ENCODE measurements around the gene ATCAY.

The ATCAY gene

GRCh38 chr19:3835055-3835435 is 45.4 kb upstream of the ATCAY start:
- intact Hi-C loops (cut with DNase I; ENCODE audit: low total_unique reads) = no loop called here
- TF ChIP-seq, protein P1, sequence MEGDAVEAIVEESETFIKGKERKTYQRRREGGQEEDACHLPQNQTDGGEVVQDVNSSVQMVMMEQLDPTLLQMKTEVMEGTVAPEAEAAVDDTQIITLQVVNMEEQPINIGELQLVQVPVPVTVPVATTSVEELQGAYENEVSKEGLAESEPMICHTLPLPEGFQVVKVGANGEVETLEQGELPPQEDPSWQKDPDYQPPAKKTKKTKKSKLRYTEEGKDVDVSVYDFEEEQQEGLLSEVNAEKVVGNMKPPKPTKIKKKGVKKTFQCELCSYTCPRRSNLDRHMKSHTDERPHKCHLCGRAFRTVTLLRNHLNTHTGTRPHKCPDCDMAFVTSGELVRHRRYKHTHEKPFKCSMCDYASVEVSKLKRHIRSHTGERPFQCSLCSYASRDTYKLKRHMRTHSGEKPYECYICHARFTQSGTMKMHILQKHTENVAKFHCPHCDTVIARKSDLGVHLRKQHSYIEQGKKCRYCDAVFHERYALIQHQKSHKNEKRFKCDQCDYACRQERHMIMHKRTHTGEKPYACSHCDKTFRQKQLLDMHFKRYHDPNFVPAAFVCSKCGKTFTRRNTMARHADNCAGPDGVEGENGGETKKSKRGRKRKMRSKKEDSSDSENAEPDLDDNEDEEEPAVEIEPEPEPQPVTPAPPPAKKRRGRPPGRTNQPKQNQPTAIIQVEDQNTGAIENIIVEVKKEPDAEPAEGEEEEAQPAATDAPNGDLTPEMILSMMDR (IDR thresholded peaks at IDR 0.05) = no peak
- H3K4me3 ChIP-seq = no peak overlapping the region
- no peak for DNase-seq
- H3K27ac ChIP-seq = no peak overlapping the region
- peaks cover 0 to 50% of the 10 kb centered on the region in 2 donors for H3K27me3 ChIP-seq
- H3K36me3 ChIP-seq = no peaks in the 10 kb centered on the region
- H3K4me1 ChIP-seq = no peaks in the 10 kb centered on the region
- no peaks in the 10 kb centered on the region for H3K9me3 ChIP-seq

GRCh38 chr19:3836887-3837286 is 43.6 kb upstream of the ATCAY start:
- H3K9me3 ChIP-seq = no peaks in the 10 kb centered on the region
- H3K4me3 ChIP-seq = no peak overlapping the region
- H3K36me3 ChIP-seq = no peaks in the 10 kb centered on the region
- no peak overlapping the region for H3K27ac ChIP-seq
- no peak for DNase-seq
- no peaks in the 10 kb centered on the region for H3K4me1 ChIP-seq
- H3K27me3 ChIP-seq = peaks cover 0 to 36% of the 10 kb centered on the region in 2 donors
- intact Hi-C loops (cut with DNase I; ENCODE audit: low total_unique reads) = no loop called here
- TF ChIP-seq, protein P1 (IDR thresholded peaks at IDR 0.05) = no peak

- Histone ChIP-seq H3K4me3 (no peak overlapping the region), H3K27ac (no peak overlapping the region), H3K4me1 (no peaks in the 10 kb centered on the region), H3K9me3 (no peaks in the 10 kb centered on the region), H3K36me3 (no peaks in the 10 kb centered on the region), H3K27me3 (peaks cover 0 to 34% of the 10 kb centered on the region in 2 donors)
- no peak for DNase-seq
- intact Hi-C loops (cut with DNase I; ENCODE audit: low total_unique reads) = no loop called here
- TF ChIP-seq, protein P1 (IDR thresholded peaks at IDR 0.05) = no peak
These were observed 43.2 kb upstream of the ATCAY start for GRCh38 chr19:3837332-3837731.

DNA sequence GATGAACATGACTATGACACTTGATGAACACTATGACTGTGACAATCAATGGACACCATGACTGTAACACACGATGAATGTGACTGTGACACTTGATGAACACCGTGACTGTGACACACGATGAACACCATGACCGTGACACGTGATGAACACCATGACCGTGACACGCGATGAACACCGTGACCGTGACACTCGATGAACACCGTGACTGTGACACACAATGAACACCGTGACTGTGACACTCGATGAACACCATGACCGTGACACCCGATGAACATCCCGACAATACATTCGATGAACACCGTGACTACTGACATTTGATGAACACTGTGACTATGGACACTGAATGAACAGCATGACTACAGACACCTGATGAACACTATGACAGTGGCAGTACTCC is 42.6 kb upstream of the ATCAY start:
- Histone ChIP-seq H3K36me3 (no peaks in the 10 kb centered on the region), H3K9me3 (no peaks in the 10 kb centered on the region), H3K4me3 (no peak overlapping the region), H3K4me1 (no peaks in the 10 kb centered on the region), H3K27me3 (peaks cover 0 to 34% of the 10 kb centered on the region in 2 donors), H3K27ac (no peak overlapping the region)
- TF ChIP-seq, protein P1 (IDR thresholded peaks at IDR 0.05) = no peak
- intact Hi-C loops (cut with DNase I; ENCODE audit: low total_unique reads) = no loop called here
- DNase-seq = no peak

GRCh38 chr19:3838661-3839060 is 41.8 kb upstream of the ATCAY start:
- Histone ChIP-seq H3K36me3 (no peaks in the 10 kb centered on the region), H3K9me3 (no peaks in the 10 kb centered on the region), H3K4me1 (no peaks in the 10 kb centered on the region), H3K4me3 (no peak overlapping the region), H3K27ac (no peak overlapping the region), H3K27me3 (peaks cover 0 to 30% of the 10 kb centered on the region in 2 donors)
- intact Hi-C loops (cut with DNase I; ENCODE audit: low total_unique reads) = no loop called here
- TF ChIP-seq, protein P1 (IDR thresholded peaks at IDR 0.05) = no peak
- DNase-seq = no peak

- Histone ChIP-seq H3K4me1 (no peaks in the 10 kb centered on the region), H3K27ac (no peak overlapping the region), H3K9me3 (no peaks in the 10 kb centered on the region), H3K4me3 (no peak overlapping the region), H3K27me3 (peaks cover 0 to 26% of the 10 kb centered on the region in 2 donors), H3K36me3 (no peaks in the 10 kb centered on the region)
- DNase-seq = no peak
- TF ChIP-seq, protein P1 (IDR thresholded peaks at IDR 0.05) = no peak
- intact Hi-C loops (cut with DNase I; ENCODE audit: low total_unique reads) = no loop called here
These were observed 40.5 kb upstream of the ATCAY start for GRCh38 chr19:3839941-3840340.

All from tibial artery (tissue), 4 donors.